NCI-H748 treated with DMSO at 0.1 percent for 48 hours (cell line): ENCODE data around the gene BANK1.

Source experiments
- DNase-seq: peaks from one replicate; lab custom pipeline; 2025; lab: John Stamatoyannopoulos, UW

The BANK1 gene

DNA sequence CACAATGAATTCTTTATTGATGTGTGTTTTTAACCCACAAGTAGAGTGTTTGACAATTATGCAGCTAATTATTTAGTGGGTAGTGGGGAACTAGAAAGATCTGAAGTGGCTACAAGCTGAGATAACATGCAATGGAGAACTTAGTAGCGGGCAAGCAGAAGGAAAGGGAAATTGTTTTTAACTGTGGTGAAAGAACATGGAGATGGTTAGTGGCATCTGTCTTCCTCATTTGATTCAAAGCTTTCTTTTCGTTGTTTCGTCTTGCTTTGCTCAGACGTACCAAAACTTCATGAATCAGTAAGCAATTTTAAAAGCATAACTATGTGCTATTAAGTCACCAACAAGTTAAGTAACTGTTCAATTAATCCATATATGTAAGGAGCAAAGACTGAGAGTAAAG, 169.9 kb downstream of the BANK1 start:
- no peak for DNase-seq

DNA sequence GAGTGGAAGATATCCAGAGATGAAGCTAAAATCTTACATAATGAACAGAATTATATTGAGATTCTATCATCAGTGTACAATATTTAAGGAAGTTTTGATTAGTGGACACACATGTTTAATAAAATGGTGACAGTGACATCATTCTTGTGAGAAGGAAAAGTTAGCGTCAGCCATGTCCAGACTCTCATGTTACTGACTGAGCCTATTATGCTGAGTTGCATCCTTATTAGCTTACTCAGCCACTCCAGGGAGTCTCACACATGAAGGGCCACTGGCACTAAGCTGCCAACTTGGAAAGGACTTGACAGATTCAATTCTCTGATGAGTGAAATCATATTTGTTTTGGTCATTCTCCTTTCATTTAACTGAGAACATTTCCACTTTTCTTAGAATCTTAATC, 170.6 kb downstream of the BANK1 start:
- no peak for DNase-seq

GRCh38 chr4:101967697-101968346, 177.3 kb downstream of the BANK1 start:
- no peak for DNase-seq

GRCh38 chr4:101968364-101968763, 177.8 kb downstream of the BANK1 start:
- no peak for DNase-seq

GRCh38 chr4:101969965-101970364, 179.4 kb downstream of the BANK1 start:
- DNase-seq: no peak

DNA sequence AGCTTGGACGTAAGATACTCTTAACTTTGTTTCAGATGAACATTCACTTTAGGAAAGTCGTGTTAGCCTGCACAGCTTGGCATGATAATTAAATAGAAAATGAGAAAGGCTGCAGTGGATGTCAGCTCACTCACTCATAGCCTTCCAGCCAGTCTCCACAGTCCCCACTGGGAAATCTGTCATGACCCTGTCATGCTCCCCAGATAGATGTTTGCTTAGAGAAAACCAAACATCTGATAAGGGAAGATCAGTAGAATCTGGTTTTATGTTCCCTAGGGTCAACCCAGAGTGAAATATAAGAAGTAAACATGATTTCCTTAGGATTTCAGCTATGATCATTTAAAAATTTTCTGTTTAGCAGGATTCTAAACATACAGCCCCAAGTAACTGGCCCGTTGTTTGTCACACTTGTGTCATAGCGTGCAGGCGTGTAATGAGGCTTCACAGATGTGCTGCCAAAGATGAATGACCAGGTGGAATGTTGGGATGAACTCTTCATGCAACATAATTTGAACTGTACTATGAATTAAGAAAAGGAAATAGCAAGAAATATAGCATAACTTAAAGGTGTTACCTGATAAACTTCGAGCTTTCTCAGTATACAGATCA, 180.1 kb downstream of the BANK1 start:
- DNase-seq: no peak

GRCh38 chr4:101972791-101973190, 182.3 kb downstream of the BANK1 start:
- no peak for DNase-seq

GRCh38 chr4:101973361-101973760, 182.8 kb downstream of the BANK1 start:
- DNase-seq: no peak

GRCh38 chr4:101977076-101977475, 186.5 kb downstream of the BANK1 start:
- DNase-seq: no peak

DNA sequence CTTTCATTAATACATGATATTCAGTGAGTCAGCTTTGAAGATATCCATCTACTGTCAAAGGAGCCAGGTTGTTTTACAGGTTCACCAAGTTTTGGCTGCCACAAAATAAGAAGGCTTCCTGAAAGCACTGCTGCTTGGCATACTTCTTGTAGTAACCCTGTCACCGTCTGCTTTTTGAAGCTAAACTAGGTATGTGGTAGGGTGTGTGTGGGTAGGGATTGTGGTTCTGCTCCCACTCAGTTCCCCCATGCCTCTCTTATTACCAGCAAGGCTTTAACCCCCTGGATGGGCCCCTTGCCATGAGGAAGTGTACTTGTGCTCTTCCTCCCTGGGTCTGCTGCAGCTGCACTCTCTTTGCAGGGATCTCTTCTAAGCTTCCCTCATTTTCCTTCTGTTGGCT, 191.2 kb downstream of the BANK1 start:
- DNase-seq: no peak

GRCh38 chr4:101983835-101984234, 193.3 kb downstream of the BANK1 start:
- DNase-seq: no peak

DNA sequence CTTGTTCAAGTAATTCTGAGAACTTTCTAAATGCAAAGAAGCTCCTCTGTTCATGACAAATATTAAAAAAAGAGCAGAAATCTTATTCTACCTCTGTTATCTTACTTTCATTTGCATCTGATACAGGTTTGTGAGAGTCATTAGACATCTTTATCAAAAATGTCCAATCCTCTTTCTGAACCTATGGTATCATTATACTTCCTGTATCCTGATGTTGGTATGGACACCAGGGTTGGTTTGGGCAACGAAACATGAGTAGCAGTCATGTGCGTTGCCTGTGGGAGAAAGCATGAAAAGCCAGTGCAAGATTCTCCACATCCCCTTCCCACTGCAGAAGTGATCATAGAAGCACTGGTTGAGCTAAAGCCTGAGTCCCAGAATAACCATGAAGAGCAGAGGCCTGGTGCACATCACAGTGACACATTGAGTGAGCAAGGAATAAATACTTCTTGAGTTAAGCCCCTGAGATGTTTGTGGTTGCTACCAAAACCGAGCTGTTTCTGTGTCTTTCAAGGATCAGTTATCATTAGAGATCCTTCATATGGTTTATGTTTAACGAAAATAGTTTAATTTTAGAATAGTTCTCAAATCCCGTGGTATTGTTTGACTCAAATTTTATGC, 197.2 kb downstream of the BANK1 start:
- DNase-seq: no peak

DNA sequence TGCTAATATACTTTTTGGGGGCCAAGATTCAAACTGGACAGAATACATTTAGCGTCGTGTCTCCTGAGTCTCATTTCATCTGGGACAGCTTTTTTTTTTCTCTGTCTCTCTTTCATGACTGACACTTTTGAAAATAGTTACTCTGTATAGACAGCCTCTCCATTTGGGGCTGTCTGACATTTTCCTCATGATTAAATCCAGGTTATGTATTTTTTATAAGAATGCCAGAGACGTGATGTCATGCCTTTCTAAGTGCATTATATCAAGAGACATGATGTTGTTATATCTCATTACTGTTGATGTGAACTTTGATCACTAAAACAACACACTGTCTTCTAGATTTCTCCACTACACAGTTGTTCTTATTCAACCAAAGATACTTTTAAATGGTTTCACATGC, 199.0 kb downstream of the BANK1 start:
- DNase-seq: no peak

DNA sequence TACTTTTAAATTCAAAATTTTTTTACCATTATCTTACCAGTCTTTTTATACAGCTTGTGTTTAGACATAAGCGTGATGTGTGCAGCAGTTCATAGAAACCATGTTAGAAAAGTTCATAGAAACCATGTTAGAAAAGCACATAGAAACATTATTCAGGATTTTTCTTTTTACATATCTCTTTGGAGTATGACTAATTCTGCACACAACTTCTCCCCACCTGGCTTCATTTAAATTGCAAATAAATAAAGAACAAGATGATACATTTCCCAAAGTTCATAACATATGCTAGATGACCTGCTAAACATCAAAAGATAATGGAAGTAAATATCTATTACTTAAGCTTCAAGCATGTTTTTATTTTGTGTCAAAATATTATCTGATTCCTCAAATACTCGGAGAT, 201.9 kb downstream of the BANK1 start:
- DNase-seq: no peak

GRCh38 chr4:101993002-101993841, 202.7 kb downstream of the BANK1 start:
- no peak for DNase-seq

- no peak for DNase-seq
These were observed 203.6 kb downstream of the BANK1 start for GRCh38 chr4:101993842-101994775.

GRCh38 chr4:102007959-102008425, 217.5 kb downstream of the BANK1 start:
- no peak for DNase-seq

DNA sequence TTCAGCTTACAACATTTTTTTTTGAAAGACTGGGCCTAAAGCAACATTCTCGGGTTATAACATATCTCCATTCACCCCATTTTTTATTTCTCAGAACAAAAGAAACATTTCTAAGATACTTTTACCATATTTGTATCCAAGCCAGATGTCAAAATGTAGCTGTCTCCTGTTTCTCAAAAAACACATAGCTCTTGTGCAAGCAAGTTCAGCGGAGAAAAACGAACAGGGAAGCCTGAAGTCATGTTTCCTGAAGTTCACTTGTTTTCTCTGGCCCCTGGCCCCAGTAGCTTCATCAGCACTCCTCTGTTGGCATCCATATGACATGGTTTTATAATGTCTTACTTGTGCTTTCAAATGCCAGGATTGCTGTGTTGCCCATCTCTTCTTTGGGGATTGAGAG, 218.2 kb downstream of the BANK1 start:
- no peak for DNase-seq

- DNase-seq: no peak
These were observed 231.8 kb downstream of the BANK1 start for GRCh38 chr4:102022343-102022742.

- no peak for DNase-seq
These were observed 237.4 kb downstream of the BANK1 start for GRCh38 chr4:102027961-102028360.

- no peak for DNase-seq
These were observed 240.9 kb downstream of the BANK1 start for GRCh38 chr4:102031406-102031805.

GRCh38 chr4:102036016-102036415, 245.5 kb downstream of the BANK1 start:
- no peak for DNase-seq
